ENCODE data around the gene NLK. TPM values are rescaled to one million over a fixed set of nuclear protein-coding genes. Genes with fewer than 3 reads are reported as not detected.

NLK gene
- total and polyA plus RNA-seq, 2 of the 13 experiments (the other 11 are each of a cell fraction or from before 2014, with no cell fraction given): 13.4 to 14.6 TPM

GRCh38 chr17:28047806-28048205 is 5.3 kb downstream of the NLK start:
- Histone ChIP-seq H3K36me3 (replicated peaks in 1 of 2; ENCODE audit: control insufficient read depth in 1 of 2, insufficient read depth in 2 of 2, low read length in 2 of 2) (no peaks in the 10 kb centered on the region), H3K9me3 (ENCODE audit: low read length) (no peaks in the 10 kb centered on the region), H3K4me3 (replicated peaks in 1 of 3; ENCODE audit: insufficient read depth in 1 of 3, low read depth in 2 of 3, low read length in 3 of 3) (no peak overlapping the region), H3K4me1 (ENCODE audit: insufficient read depth, low read length) (peaks cover 55% of the 10 kb centered on the region), H3K27me3 (ENCODE audit: control insufficient read depth in 1 of 2, insufficient read depth in 2 of 2, low read length in 2 of 2) (no peaks in the 10 kb centered on the region), H3K79me2 (ENCODE audit: insufficient read depth, low read length) (peaks cover 58% of the 10 kb centered on the region), H3K9ac (ENCODE audit: insufficient read depth, low read depth, low read length) (no peak overlapping the region), H4K20me1 (ENCODE audit: insufficient read depth, low read length) (peaks cover 2% of the 10 kb centered on the region; the same call in 1 of the 2 replicates), H3K4me2 (ENCODE audit: low read depth, low read length) (no peak overlapping the region), H3K27ac (ENCODE audit: extremely low read length, insufficient read depth, low read length) (no peak overlapping the region), H2AFZ (ENCODE audit: low read length) (no peak overlapping the region)
- ChIA-PET POLR2A (no interaction called here), CTCF (ENCODE audit: low intra/inter-chr PET ratio, low total read pairs) (no interaction called here)
- intact Hi-C loops (cut with micrococcal nuclease; ENCODE audit: unreplicated experiment): no loop called here
- ATAC-seq (no peak), DNase-seq (ENCODE audit: low spot score) (no peak), FAIRE-seq (no peak)
- WGBS (ENCODE audit: low lambda C conversion rate): 83% methylated on average over 4 of the region's 4 CpGs
- TF ChIP-seq, protein P1, sequence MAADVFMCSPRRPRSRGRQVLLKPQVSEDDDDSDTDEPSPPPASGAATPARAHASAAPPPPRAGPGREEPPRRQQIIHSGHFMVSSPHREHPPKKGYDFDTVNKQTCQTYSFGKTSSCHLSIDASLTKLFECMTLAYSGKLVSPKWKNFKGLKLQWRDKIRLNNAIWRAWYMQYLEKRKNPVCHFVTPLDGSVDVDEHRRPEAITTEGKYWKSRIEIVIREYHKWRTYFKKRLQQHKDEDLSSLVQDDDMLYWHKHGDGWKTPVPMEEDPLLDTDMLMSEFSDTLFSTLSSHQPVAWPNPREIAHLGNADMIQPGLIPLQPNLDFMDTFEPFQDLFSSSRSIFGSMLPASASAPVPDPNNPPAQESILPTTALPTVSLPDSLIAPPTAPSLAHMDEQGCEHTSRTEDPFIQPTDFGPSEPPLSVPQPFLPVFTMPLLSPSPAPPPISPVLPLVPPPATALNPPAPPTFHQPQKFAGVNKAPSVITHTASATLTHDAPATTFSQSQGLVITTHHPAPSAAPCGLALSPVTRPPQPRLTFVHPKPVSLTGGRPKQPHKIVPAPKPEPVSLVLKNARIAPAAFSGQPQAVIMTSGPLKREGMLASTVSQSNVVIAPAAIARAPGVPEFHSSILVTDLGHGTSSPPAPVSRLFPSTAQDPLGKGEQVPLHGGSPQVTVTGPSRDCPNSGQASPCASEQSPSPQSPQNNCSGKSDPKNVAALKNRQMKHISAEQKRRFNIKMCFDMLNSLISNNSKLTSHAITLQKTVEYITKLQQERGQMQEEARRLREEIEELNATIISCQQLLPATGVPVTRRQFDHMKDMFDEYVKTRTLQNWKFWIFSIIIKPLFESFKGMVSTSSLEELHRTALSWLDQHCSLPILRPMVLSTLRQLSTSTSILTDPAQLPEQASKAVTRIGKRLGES (CRISPR knock-in tag; IDR thresholded peaks at IDR 0.05; ENCODE audit: borderline replicate concordance): no peak
- TF ChIP-seq SRSF4 (IDR thresholded peaks at IDR 0.05; ENCODE audit: low read depth, low read length, poor library complexity, severe bottlenecking): no peak
- no peak for TF ChIP-seq TBP (CRISPR knock-in tag; IDR thresholded peaks at IDR 0.05)
- no peak for TF ChIP-seq KDM3A (CRISPR knock-in tag; IDR thresholded peaks at IDR 0.05; ENCODE audit: low read depth)
- TF ChIP-seq MED1 (CRISPR knock-in tag; IDR thresholded peaks at IDR 0.05): no peak
- TF ChIP-seq HNRNPLL (IDR thresholded peaks at IDR 0.05; ENCODE audit: low read depth, low read length, poor library complexity, severe bottlenecking): no peak
- TF ChIP-seq, protein P2, sequence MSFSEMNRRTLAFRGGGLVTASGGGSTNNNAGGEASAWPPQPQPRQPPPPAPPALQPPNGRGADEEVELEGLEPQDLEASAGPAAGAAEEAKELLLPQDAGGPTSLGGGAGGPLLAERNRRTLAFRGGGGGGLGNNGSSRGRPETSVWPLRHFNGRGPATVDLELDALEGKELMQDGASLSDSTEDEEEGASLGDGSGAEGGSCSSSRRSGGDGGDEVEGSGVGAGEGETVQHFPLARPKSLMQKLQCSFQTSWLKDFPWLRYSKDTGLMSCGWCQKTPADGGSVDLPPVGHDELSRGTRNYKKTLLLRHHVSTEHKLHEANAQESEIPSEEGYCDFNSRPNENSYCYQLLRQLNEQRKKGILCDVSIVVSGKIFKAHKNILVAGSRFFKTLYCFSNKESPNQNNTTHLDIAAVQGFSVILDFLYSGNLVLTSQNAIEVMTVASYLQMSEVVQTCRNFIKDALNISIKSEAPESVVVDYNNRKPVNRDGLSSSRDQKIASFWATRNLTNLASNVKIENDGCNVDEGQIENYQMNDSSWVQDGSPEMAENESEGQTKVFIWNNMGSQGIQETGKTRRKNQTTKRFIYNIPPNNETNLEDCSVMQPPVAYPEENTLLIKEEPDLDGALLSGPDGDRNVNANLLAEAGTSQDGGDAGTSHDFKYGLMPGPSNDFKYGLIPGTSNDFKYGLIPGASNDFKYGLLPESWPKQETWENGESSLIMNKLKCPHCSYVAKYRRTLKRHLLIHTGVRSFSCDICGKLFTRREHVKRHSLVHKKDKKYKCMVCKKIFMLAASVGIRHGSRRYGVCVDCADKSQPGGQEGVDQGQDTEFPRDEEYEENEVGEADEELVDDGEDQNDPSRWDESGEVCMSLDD (CRISPR knock-in tag; IDR thresholded peaks at IDR 0.05; ENCODE audit: borderline replicate concordance): no peak
- no peak for TF ChIP-seq ZFP41 (CRISPR knock-in tag; IDR thresholded peaks at IDR 0.05; ENCODE audit: borderline replicate concordance)
- no peak for TF ChIP-seq CHD2 (IDR thresholded peaks at IDR 0.05; ENCODE audit: low read depth, low read length)
- TF ChIP-seq POGZ (CRISPR knock-in tag; IDR thresholded peaks at IDR 0.05): no peak
- TF ChIP-seq ZNF367 (CRISPR knock-in tag; IDR thresholded peaks at IDR 0.05; ENCODE audit: borderline replicate concordance): no peak
- TF ChIP-seq SP4 (CRISPR knock-in tag; IDR thresholded peaks at IDR 0.05): no peak
- TF ChIP-seq, protein P3, sequence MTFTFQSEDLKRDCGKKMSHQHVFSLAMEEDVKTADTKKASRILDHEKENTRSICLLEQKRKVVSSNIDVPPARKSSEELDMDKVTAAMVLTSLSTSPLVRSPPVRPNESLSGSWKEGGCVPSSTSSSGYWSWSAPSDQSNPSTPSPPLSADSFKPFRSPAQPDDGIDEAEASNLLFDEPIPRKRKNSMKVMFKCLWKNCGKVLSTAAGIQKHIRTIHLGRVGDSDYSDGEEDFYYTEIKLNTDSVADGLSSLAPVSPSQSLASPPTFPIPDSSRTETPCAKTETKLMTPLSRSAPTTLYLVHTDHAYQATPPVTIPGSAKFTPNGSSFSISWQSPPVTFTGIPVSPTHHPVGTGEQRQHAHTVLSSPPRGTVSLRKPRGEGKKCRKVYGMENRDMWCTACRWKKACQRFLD (CRISPR knock-in tag; IDR thresholded peaks at IDR 0.05; ENCODE audit: borderline replicate concordance): no peak
- TF ChIP-seq ZNF761 (CRISPR knock-in tag; conservative IDR thresholded peaks at IDR 0.05): no peak
- BruUV-seq (replicated peaks): no TSS peak
- in situ Hi-C loops (cut with HindIII; ENCODE audit: extremely low pct_ligation_motif_present, low pct_unique_long_range_greater_than_20kb): loop anchor here (25.0 kb wide), 2 partner anchors 89 to 264 kb away; partner anchors contain the start of gene TMEM97
